ENCODE data around the gene TIPRL.

DNA sequence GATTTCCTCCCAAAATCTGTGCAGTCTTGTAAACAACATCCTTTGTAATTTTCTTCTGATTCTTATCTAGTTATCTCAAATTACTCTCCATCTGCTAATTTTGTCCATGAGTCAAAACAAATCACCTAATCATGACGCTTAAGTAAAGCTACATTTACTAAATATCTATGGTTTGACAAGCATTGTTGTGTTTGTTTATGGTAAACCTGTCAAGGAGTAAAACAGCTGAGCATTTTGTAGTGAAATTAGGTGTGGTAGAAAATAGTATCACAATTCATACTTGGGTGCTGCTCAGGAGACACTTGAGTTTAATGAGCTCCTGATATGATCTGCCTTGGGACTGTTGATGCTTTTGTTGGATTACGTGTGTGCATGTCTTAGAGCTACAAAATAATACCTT is 11.6 kb downstream of the TIPRL start:
- TF ChIP-seq CTCF (IDR thresholded peaks at IDR 0.05; ENCODE audit: low read depth, low read length, poor library complexity, severe bottlenecking) (no peak), EZH2phosphoT487 (IDR thresholded peaks at IDR 0.05; ENCODE audit: borderline replicate concordance, low read length) (no peak)
